A549 (cell line): ENCODE measurements around the gene MED16.

Source experiments
- BHLHE40 ChIP-seq: IDR thresholded peaks from 2 replicates; pipeline ENCODE4 v1.6.1; 2012; ENCODE audit warnings: low read depth, low read length, inconsistent platforms
- CEBPB ChIP-seq, 2 experiments: fragments of >200 bp in 1 of 2; sonication (Bioruptor Twin) in 1 of 2; formaldehyde crosslinking in 1 of 2; IDR thresholded peaks; 2 replicates each; pipeline ENCODE4 v1.6.1; 2012 to 2016
- CHD2 ChIP-seq: fragments of 150-350 bp; IDR thresholded peaks from 2 replicates; pipeline ENCODE4 v1.6.1; 2014; ENCODE audit warnings: low read length; ENCODE audit not compliant: partially characterized antibody
- CTCF ChIP-seq: fragments of >200 bp; sonication (Bioruptor Twin); formaldehyde crosslinking; IDR thresholded peaks from 3 replicates; pipeline ENCODE4 v1.5.1; 2016
- JUNB ChIP-seq: fragments of >200 bp; sonication (Bioruptor Twin); formaldehyde crosslinking; IDR thresholded peaks from 2 replicates; pipeline ENCODE4 v1.6.1; 2016
- MAFK ChIP-seq: fragments of 450-650 bp; IDR thresholded peaks from 2 replicates; pipeline ENCODE4 v1.6.1; 2014; ENCODE audit not compliant: partially characterized antibody
- MAZ ChIP-seq: fragments of 150-350 bp; IDR thresholded peaks from 2 replicates; pipeline ENCODE4 v1.6.1; 2014; ENCODE audit warnings: antibody characterized with exemption, low read depth, low read length, borderline replicate concordance
- MYC ChIP-seq: IDR thresholded peaks from 2 replicates; pipeline ENCODE4 v1.6.1; 2012; ENCODE audit warnings: mild to moderate bottlenecking, inconsistent platforms, low read length, improper control_type of control experiment, borderline replicate concordance
- POLR2A ChIP-seq: IDR thresholded peaks from 2 replicates; pipeline ENCODE4 v1.6.1; 2012; ENCODE audit warnings: mild to moderate bottlenecking, low read length
- POLR2AphosphoS2 ChIP-seq: conservative IDR thresholded peaks from 2 replicates; pipeline ENCODE4 v1.6.1; 2012; ENCODE audit warnings: low read length, improper control_type of control experiment, inconsistent platforms
- RAD21 ChIP-seq, 2 experiments: fragments of >200 bp in 1 of 2; sonication (Bioruptor Twin) in 1 of 2; formaldehyde crosslinking in 1 of 2; IDR thresholded peaks in 1 of 2; conservative IDR thresholded peaks in 1 of 2; 2 replicates in 1 of 2; 3 replicates in 1 of 2; pipeline ENCODE4 v1.6.1; 2012 to 2018; ENCODE audit warnings: inconsistent platforms in 1 of 2
- REST ChIP-seq: fragments of 200-600 bp; sonication (generic); IDR thresholded peaks from 2 replicates; pipeline ENCODE4 v1.6.1; 2016; ENCODE audit warnings: antibody characterized with exemption, mild to moderate bottlenecking, moderate library complexity
- ZFP36 ChIP-seq: fragments of 450-650 bp; IDR thresholded peaks from 2 replicates; pipeline ENCODE4 v1.6.1; 2014; ENCODE audit warnings: borderline replicate concordance; ENCODE audit not compliant: partially characterized antibody

- TF ChIP-seq MYC (no peak), BHLHE40 (no peak), CTCF (no peak), MAZ (no peak), CHD2 (no peak), RAD21 (conservative IDR thresholded peaks at IDR 0.05 in 1 of 2, IDR thresholded peaks at IDR 0.05 in 1 of 2) (no peak), POLR2A (no peak), POLR2AphosphoS2 (no peak), REST (no peak), JUNB (no peak), ZFP36 (no peak), CEBPB (IDR thresholded peaks at IDR 0.05) (no peak), MAFK (no peak)
Measured at GRCh38 chr19:855566-856120, 37.3 kb downstream of the MED16 start.
